Measurements from ENCODE around the gene DBN1. TPM values are rescaled to one million over a fixed set of nuclear protein-coding genes. Genes with fewer than 3 reads are reported as not detected.
A peak's percentile ranks its signal among the peaks of the same experiment; 100 is the strongest.

Gene DBN1
- total and polyA plus RNA-seq, 2 of the 8 experiments (the other 6 are each of a cell fraction or from before 2014, with no cell fraction given), result 168 to 333 TPM

- no peak for FAIRE-seq
- Histone ChIP-seq H2BK12ac (ENCODE audit: low read depth, low read length) (peak overlapping the region; percentile 80; the same call in 1 of the 2 replicates), H3K27me3 (replicated peaks in 1 of 4; ENCODE audit: control insufficient read depth in 3 of 4, extremely low read depth in 1 of 4, insufficient read depth in 3 of 4, low read length in 3 of 4) (peaks cover 0 to 19% (median 10%) of the 10 kb centered on the region in 4 experiments; a peak in 5 of 7 replicates), H3K27ac (ENCODE audit: low read depth, low read length) (peak overlapping the region; percentile 59; the same call in 1 of the 2 replicates), H2BK20ac (ENCODE audit: low read length) (0 out of 2 replicates have a peak overlapping the region, but pooled peaks have one; percentile 77), H3K4me3 (ENCODE audit: extremely low read depth in 1 of 4, insufficient read depth in 2 of 4, low read depth in 3 of 4, low read length in 4 of 4) (peak overlapping the region in 3 of 4 experiments; percentile 33 to 74 (median 46); a peak in 4 of 8 replicates), H3K79me1 (ENCODE audit: low read depth, low read length) (no peaks in the 10 kb centered on the region; the same call in none of the 2 replicates), H4K20me1 (replicated peaks in 1 of 2; ENCODE audit: control insufficient read depth in 1 of 2, insufficient read depth in 2 of 2, low read length in 2 of 2) (peaks cover 3 to 7% of the 10 kb centered on the region in 2 experiments), H4K5ac (ENCODE audit: insufficient read length, low read depth, low read length) (peak overlapping the region; percentile 22), H2AFZ (ENCODE audit: low read length) (no peak overlapping the region), H3K79me2 (ENCODE audit: control insufficient read depth in 1 of 2, insufficient read depth in 2 of 2, low read length in 2 of 2) (no peaks in the 10 kb centered on the region), H3K9me3 (ENCODE audit: insufficient read depth in 2 of 2, low read depth in 1 of 2, low read length in 1 of 2) (no peaks in the 10 kb centered on the region), H2AK5ac (ENCODE audit: low read depth, low read length) (peak overlapping the region; percentile 40; the same call in 1 of the 2 replicates), H3K36me3 (ENCODE audit: control insufficient read depth in 2 of 4, insufficient read depth in 4 of 4, low read length in 3 of 4) (no peaks in the 10 kb centered on the region), H2BK15ac (ENCODE audit: low read length) (no peak overlapping the region), H3K56ac (replicated peaks; ENCODE audit: insufficient read length, low read depth, low read length) (no peak overlapping the region), H3K4ac (replicated peaks; ENCODE audit: insufficient read length, low read depth, low read length) (peak overlapping the region; percentile 66), H3K9ac (replicated peaks in 1 of 4; ENCODE audit: extremely low read depth in 1 of 4, low read depth in 3 of 4, low read length in 3 of 4) (no peak overlapping the region), H3K18ac (ENCODE audit: extremely low read depth, low read length) (no peak overlapping the region; the same call in 1 of the 2 replicates), H3K23ac (ENCODE audit: insufficient read length) (no peak overlapping the region), H2BK5ac (ENCODE audit: low read depth, low read length) (peak overlapping the region; percentile 20; the same call in 1 of the 2 replicates), H3K4me2 (ENCODE audit: insufficient read depth in 1 of 2, low read depth in 2 of 2, low read length in 2 of 2) (peak overlapping the region; percentile 89 to 93), H3K23me2 (ENCODE audit: low read depth, low read length) (peaks cover 9% of the 10 kb centered on the region), H3K4me1 (replicated peaks in 1 of 4; ENCODE audit: control insufficient read depth in 3 of 4, insufficient read depth in 4 of 4, low read length in 3 of 4) (peaks cover 0 to 32% (median 17%) of the 10 kb centered on the region in 4 experiments; a peak in 6 of 7 replicates), H4K8ac (ENCODE audit: extremely low read depth, insufficient read depth, low read length) (peak overlapping the region; percentile 87), H2BK120ac (replicated peaks; ENCODE audit: low read depth, low read length) (peak overlapping the region; percentile 63), H3K14ac (ENCODE audit: insufficient read length) (no peak overlapping the region), H4K91ac (replicated peaks; ENCODE audit: insufficient read length, low read length) (no peak overlapping the region)
- WGBS, 2 experiments (ENCODE audit: extremely low coverage in 1 of 2, insufficient coverage in 1 of 2, insufficient read length in 1 of 2, insufficient replicate concordance in 2 of 2, low coverage in 1 of 2, low lambda C conversion rate in 2 of 2, missing lambda C conversion rate in 1 of 2), result 78% methylated on average over 6 of the region's 6 CpGs; no CpG with 5 or more reads in 1 of the 2 experiments
- CTCF ChIA-PET (ENCODE audit: partially characterized antibody), result interaction anchor here (0.8 to 23.6 kb wide), 16 partner anchors 8 to 140 kb away, joined by 3 to 430 read pairs (median 5); partner anchors contain the start of genes F12, GRK6, PFN3 and SLC34A1
- no peak for DNase-seq (ENCODE audit: low read depth in 1 of 2, low spot score in 2 of 2)
- TF ChIP-seq CTBP2 (IDR thresholded peaks at IDR 0.05; ENCODE audit: borderline replicate concordance, insufficient read depth, insufficient read length, low read length) (no peak), SP4 (IDR thresholded peaks at IDR 0.05; ENCODE audit: low read length) (0 out of 2 replicates have a peak, but pooled peaks have one; percentile 30), CEBPB (IDR thresholded peaks at IDR 0.05; ENCODE audit: low read depth, low read length) (peak; percentile 50; the same call in 1 of the 2 replicates)
- POLR2A ChIA-PET (ENCODE audit: partially characterized antibody), result interaction anchor here (0.7 to 67.5 kb wide), 18 partner anchors 21 to 143 kb away, joined by 3 to 3349 read pairs (median 4); partner anchors contain the start of genes DBN1, DOK3, GRK6 and PDLIM7
These were observed 25.0 kb downstream of the DBN1 start for GRCh38 chr5:177448244-177448950.
